HEK293T (cell line): Measurements from ENCODE around the gene BCL2.

Experiments used
- CTCF ChIA-PET: fragments of 350-600 bp; formaldehyde crosslinking; extraction: SDS; loops from one replicate; lab custom pipeline; 2021; ENCODE audit warnings: antibody characterized with exemption, inconsistent platforms; lab: Yijun Ruan, JAX
- POLR2A ChIA-PET: fragments of 350-600 bp; formaldehyde crosslinking; extraction: SDS; loops from one replicate; lab custom pipeline; 2020; ENCODE audit warnings: antibody characterized with exemption, inconsistent platforms; lab: Yijun Ruan, JAX
- DNase-seq: peaks from one replicate; pipeline ENCODE4 v3.0.0; 2012; ENCODE audit warnings: mixed read lengths; ENCODE audit errors: extremely low spot score
- ARNT ChIP-seq: fragments of 450-650 bp; IDR thresholded peaks from 2 replicates; pipeline ENCODE4 v1.6.1; 2017; ENCODE audit warnings: mild to moderate bottlenecking
- BHLHE40 ChIP-seq: fragments of 450-650 bp; IDR thresholded peaks from 2 replicates; pipeline ENCODE4 v1.6.1; 2016; ENCODE audit warnings: mild to moderate bottlenecking, moderate library complexity, borderline replicate concordance
- CTBP1 ChIP-seq: fragments of 450-650 bp; IDR thresholded peaks from 2 replicates; pipeline ENCODE4 v1.6.1; 2016; ENCODE audit warnings: borderline replicate concordance
- ELF4 ChIP-seq: fragments of 450-650 bp; IDR thresholded peaks from 2 replicates; pipeline ENCODE4 v1.6.1; 2017; ENCODE audit warnings: antibody characterized with exemption
- FOXA1 ChIP-seq: fragments of 450-650 bp; IDR thresholded peaks from 2 replicates; pipeline ENCODE4 v1.6.1; 2016; ENCODE audit warnings: mild to moderate bottlenecking
- FOXK2 ChIP-seq: fragments of 450-650 bp; IDR thresholded peaks from 2 replicates; pipeline ENCODE4 v1.6.1; 2016; ENCODE audit warnings: mild to moderate bottlenecking
- FOXM1 ChIP-seq: fragments of 450-650 bp; IDR thresholded peaks from 2 replicates; pipeline ENCODE4 v1.6.1; 2017; ENCODE audit warnings: mild to moderate bottlenecking, borderline replicate concordance
- HDGF ChIP-seq: fragments of 450-650 bp; IDR thresholded peaks from 2 replicates; pipeline ENCODE4 v1.6.1; 2017; ENCODE audit warnings: antibody characterized with exemption, borderline replicate concordance
- L3MBTL2 ChIP-seq: fragments of 450-650 bp; conservative IDR thresholded peaks from 2 replicates; pipeline ENCODE4 v1.6.1; 2016; ENCODE audit warnings: mild to moderate bottlenecking
- LEF1 ChIP-seq: fragments of 450-650 bp; IDR thresholded peaks from 2 replicates; pipeline ENCODE4 v1.6.1; 2017; ENCODE audit warnings: mild to moderate bottlenecking, borderline replicate concordance
- NFRKB ChIP-seq: fragments of 450-650 bp; IDR thresholded peaks from 2 replicates; pipeline ENCODE4 v1.6.1; 2016; ENCODE audit warnings: mild to moderate bottlenecking, moderate library complexity
- PKNOX1 ChIP-seq: fragments of 450-650 bp; IDR thresholded peaks from 2 replicates; pipeline ENCODE4 v1.6.1; 2016
- SP1 ChIP-seq: fragments of 450-650 bp; IDR thresholded peaks from 2 replicates; pipeline ENCODE4 v1.6.1; 2017
- SUZ12 ChIP-seq: fragments of 450-650 bp; IDR thresholded peaks from 2 replicates; pipeline ENCODE4 v1.6.1; 2016; ENCODE audit warnings: mild to moderate bottlenecking
- TARDBP ChIP-seq: fragments of 450-650 bp; IDR thresholded peaks from 2 replicates; pipeline ENCODE4 v1.6.1; 2016
- ZNF384 ChIP-seq: fragments of 450-650 bp; IDR thresholded peaks from 2 replicates; pipeline ENCODE4 v1.6.1; 2016

Gene BCL2

GRCh38 chr18:63266888-63267790 is 52.4 kb downstream of the BCL2 start:
- ChIA-PET POLR2A (no interaction called here), CTCF (no interaction called here)
- DNase-seq = no peak
- no peak for TF ChIP-seq NFRKB
- no peak for TF ChIP-seq FOXA1
- TF ChIP-seq CTBP1 = no peak
- TF ChIP-seq ARNT = no peak
- no peak for TF ChIP-seq LEF1
- no peak for TF ChIP-seq HDGF
- no peak for TF ChIP-seq L3MBTL2
- no peak for TF ChIP-seq ZNF384
- no peak for TF ChIP-seq FOXK2
- no peak for TF ChIP-seq PKNOX1
- TF ChIP-seq TARDBP = no peak
- no peak for TF ChIP-seq ELF4
- no peak for TF ChIP-seq BHLHE40
- no peak for TF ChIP-seq SUZ12
- TF ChIP-seq FOXM1 = no peak
- no peak for TF ChIP-seq SP1

GRCh38 chr18:63265326-63265725 is 54.2 kb downstream of the BCL2 start:
- no peak for DNase-seq
- ChIA-PET POLR2A (no interaction called here), CTCF (no interaction called here)
- no peak for TF ChIP-seq ZNF384
- TF ChIP-seq SUZ12 = no peak
- no peak for TF ChIP-seq FOXK2
- no peak for TF ChIP-seq TARDBP
- TF ChIP-seq FOXM1 = no peak
- no peak for TF ChIP-seq L3MBTL2
- TF ChIP-seq HDGF = no peak
- TF ChIP-seq NFRKB = no peak
- no peak for TF ChIP-seq ARNT
- no peak for TF ChIP-seq BHLHE40
- TF ChIP-seq PKNOX1 = no peak
- TF ChIP-seq CTBP1 = no peak
- no peak for TF ChIP-seq FOXA1
- TF ChIP-seq SP1 = no peak
- TF ChIP-seq ELF4 = no peak
- TF ChIP-seq LEF1 = no peak

- no peak for DNase-seq
- CTCF ChIA-PET = no interaction called here
- POLR2A ChIA-PET = no interaction called here
- TF ChIP-seq CTBP1 (no peak), FOXM1 (no peak), ELF4 (no peak), L3MBTL2 (no peak), ZNF384 (no peak), PKNOX1 (no peak), SUZ12 (no peak), FOXK2 (no peak), NFRKB (no peak), BHLHE40 (no peak), LEF1 (no peak), HDGF (no peak), SP1 (no peak), FOXA1 (no peak), ARNT (no peak), TARDBP (no peak)
Observed at GRCh38 chr18:63264871-63265270, 54.7 kb downstream of the BCL2 start.

- CTCF ChIA-PET = interaction anchor here (0.6 kb wide), 1 partner anchor 54 kb away, joined by 3 read pairs; no protein-coding TSS in a partner anchor
- TF ChIP-seq L3MBTL2 (no peak), NFRKB (no peak), FOXA1 (no peak), ZNF384 (no peak), BHLHE40 (no peak), CTBP1 (no peak)
- POLR2A ChIA-PET = no interaction called here
- no peak for DNase-seq
Observed at GRCh38 chr18:63263444-63263843, 56.1 kb downstream of the BCL2 start.

- ChIA-PET CTCF (interaction anchor here (0.6 kb wide), 1 partner anchor 55 kb away, joined by 3 read pairs; no protein-coding TSS in a partner anchor), POLR2A (no interaction called here)
- TF ChIP-seq L3MBTL2 (no peak), ELF4 (no peak), FOXK2 (no peak)
- DNase-seq = no peak
Observed at GRCh38 chr18:63262369-63263335, 56.9 kb downstream of the BCL2 start.
